Activated naive CD8-positive, alpha-beta T cell treated with anti-CD3 and anti-CD28 coated beads for 36 hours (primary cell): ENCODE data around the gene RIC1. TPM values are rescaled to one million over a fixed set of nuclear protein-coding genes. Genes with fewer than 3 reads are reported as not detected.
"Not testable (repeated sequence)": the region's sequence is repeated elsewhere in the genome, so short reads cannot be mapped to it uniquely, and the experiment has no call there.

Experiments
- DNase-seq: peaks from one replicate; pipeline ENCODE4 v3.0.0; 2021
- H3K27ac Mint-ChIP-seq: one replicate; pipeline ENCODE4 v1.8.0; 2022; ENCODE audit warnings: mild to moderate bottlenecking, moderate library complexity, mixed read lengths
- H3K27me3 Mint-ChIP-seq: one replicate; pipeline ENCODE4 v1.8.0; 2022; ENCODE audit warnings: mild to moderate bottlenecking, mixed read lengths
- H3K36me3 Mint-ChIP-seq: one replicate; pipeline ENCODE4 v1.8.0; 2021; ENCODE audit warnings: mild to moderate bottlenecking, mixed read lengths
- H3K4me1 Mint-ChIP-seq: one replicate; pipeline ENCODE4 v1.8.0; 2021; ENCODE audit warnings: mixed read lengths
- H3K4me3 Mint-ChIP-seq: one replicate; pipeline ENCODE4 v1.8.0; 2022; ENCODE audit warnings: mild to moderate bottlenecking, moderate library complexity, mixed read lengths
- H3K9me3 Mint-ChIP-seq: one replicate; pipeline ENCODE4 v1.8.0; 2022; ENCODE audit warnings: mixed read lengths
- total RNA-seq, 2 experiments: library from RNA; stranded (reverse); gene quantifications; one replicate each; pipeline ENCODE4 v1.2.3, GENCODE V29; 2021

The RIC1 gene
- total RNA-seq, 2 experiments from 2014 or later = 15.2 TPM

- H3K27ac Mint-ChIP-seq, H3K9me3 Mint-ChIP-seq, H3K4me3 Mint-ChIP-seq, H3K27me3 Mint-ChIP-seq, DNase-seq: not testable (repeated sequence)
- Mint-ChIP-seq H3K36me3 (peaks cover 38% of the 10 kb centered on the region), H3K4me1 (peaks cover 13% of the 10 kb centered on the region)
These were observed 88.5 kb downstream of the RIC1 start for GRCh38 chr9:5717434-5717833.

- Mint-ChIP-seq H3K27ac (no peak overlapping the region), H3K9me3 (peaks cover 7% of the 10 kb centered on the region), H3K27me3 (no peaks in the 10 kb centered on the region), H3K36me3 (peaks cover 47% of the 10 kb centered on the region), H3K4me3 (no peak overlapping the region), H3K4me1 (peaks cover 13% of the 10 kb centered on the region)
- no peak for DNase-seq
These were observed 89.6 kb downstream of the RIC1 start for GRCh38 chr9:5718296-5719032.

DNA sequence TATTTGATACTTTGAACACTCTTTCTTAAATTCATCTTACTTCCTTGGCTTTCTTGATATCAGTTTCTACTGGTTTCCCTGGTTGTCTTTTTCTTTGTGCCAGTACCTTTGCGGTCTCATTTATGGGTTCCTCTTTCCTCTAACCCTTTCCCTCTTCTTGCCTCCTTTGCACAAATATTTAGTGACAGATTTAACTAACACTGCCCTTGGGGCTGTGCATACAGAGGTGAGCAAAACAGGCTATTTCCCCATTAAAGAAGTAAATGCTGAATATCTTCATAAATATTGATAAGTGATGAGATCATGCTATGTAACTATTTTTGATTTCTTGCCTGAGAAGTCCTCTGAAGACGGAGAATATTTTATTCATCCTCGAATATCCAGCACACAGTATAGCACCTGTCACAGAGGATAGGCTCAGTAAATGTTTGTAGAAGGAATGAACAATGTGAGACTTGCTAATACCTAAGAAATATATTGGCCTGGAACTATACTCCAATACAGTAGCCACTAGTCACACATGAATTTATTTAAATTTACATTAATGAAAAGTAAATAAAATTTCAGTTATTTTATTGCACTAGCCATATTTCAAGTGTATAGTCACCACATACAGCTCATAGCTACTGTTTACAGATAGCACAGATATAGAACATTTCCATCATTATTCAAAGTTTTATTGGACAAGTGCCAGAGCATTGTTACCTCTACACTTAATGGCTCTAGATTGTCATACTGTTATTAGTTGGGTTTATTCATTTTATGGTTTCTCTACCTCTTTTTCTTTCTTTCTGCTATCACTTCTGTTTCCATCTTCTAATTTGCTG lies 90.4 kb downstream of the RIC1 start:
- no peaks in the 10 kb centered on the region for H3K27me3 Mint-ChIP-seq
- H3K27ac Mint-ChIP-seq = no peak overlapping the region
- H3K36me3 Mint-ChIP-seq = peaks cover 56% of the 10 kb centered on the region
- H3K4me3 Mint-ChIP-seq = no peak overlapping the region
- no peak for DNase-seq
- H3K9me3 Mint-ChIP-seq = peaks cover 7% of the 10 kb centered on the region
- peaks cover 13% of the 10 kb centered on the region for H3K4me1 Mint-ChIP-seq

- no peak for DNase-seq
- peaks cover 6% of the 10 kb centered on the region for H3K4me1 Mint-ChIP-seq
- no peak overlapping the region for H3K27ac Mint-ChIP-seq
- peaks cover 60% of the 10 kb centered on the region for H3K36me3 Mint-ChIP-seq
- H3K27me3 Mint-ChIP-seq = no peaks in the 10 kb centered on the region
- peaks cover 7% of the 10 kb centered on the region for H3K9me3 Mint-ChIP-seq
- H3K4me3 Mint-ChIP-seq = no peak overlapping the region
These were observed 91.2 kb downstream of the RIC1 start for GRCh38 chr9:5720151-5720550.

DNA sequence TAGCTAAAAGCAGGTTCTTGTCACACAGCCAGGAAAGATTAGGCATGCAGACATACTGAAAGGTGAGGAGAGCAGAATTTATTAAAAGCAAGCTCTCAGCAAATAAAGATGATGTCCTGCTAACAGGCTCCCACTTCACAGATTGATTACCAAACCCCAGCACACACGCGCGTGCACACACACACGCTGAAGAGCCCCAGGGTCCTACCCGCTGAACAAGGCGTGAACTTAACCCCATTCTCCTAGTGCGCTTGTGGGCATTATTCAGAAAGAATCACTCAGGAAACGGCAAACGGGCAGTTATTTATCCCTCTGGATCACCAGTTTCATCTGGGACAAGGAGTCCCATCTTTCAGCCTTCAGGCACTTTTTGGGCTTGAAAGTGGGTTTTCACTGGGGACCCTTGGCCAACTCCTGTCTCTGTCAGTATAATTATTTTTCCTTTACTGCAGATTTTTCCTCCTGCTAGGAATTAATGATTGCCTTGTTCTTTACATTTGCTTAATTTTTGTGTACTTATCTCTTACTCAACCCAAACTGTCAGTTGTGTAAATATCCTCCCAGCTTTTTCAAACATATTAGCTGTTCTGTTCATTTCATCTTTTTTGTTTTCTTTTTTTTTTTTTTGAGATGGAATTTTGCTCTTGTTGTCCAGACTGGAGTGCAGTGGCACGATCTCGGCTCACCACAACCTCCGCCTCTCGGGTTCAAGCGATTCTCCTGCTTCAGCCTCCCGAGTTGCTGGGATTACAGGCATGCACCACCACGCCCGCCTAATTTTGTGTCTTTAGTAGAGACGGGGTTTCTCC lies 92.6 kb downstream of the RIC1 start:
- no peak overlapping the region for H3K27ac Mint-ChIP-seq
- H3K36me3 Mint-ChIP-seq = peaks cover 66% of the 10 kb centered on the region
- H3K4me1 Mint-ChIP-seq = peaks cover 9% of the 10 kb centered on the region
- H3K4me3 Mint-ChIP-seq = no peak overlapping the region
- peaks cover 9% of the 10 kb centered on the region for H3K9me3 Mint-ChIP-seq
- no peak for DNase-seq
- H3K27me3 Mint-ChIP-seq = no peaks in the 10 kb centered on the region

- H3K36me3 Mint-ChIP-seq = peaks cover 67% of the 10 kb centered on the region
- not testable (repeated sequence) for H3K4me3 Mint-ChIP-seq, H3K4me1 Mint-ChIP-seq, H3K27me3 Mint-ChIP-seq, DNase-seq, H3K27ac Mint-ChIP-seq, H3K9me3 Mint-ChIP-seq
These were observed 93.8 kb downstream of the RIC1 start for GRCh38 chr9:5722679-5723078.

GRCh38 chr9:5735072-5735471 lies 106.2 kb downstream of the RIC1 start:
- peaks cover 23% of the 10 kb centered on the region for H3K36me3 Mint-ChIP-seq
- no peaks in the 10 kb centered on the region for H3K4me1 Mint-ChIP-seq
- H3K27me3 Mint-ChIP-seq = no peaks in the 10 kb centered on the region
- no peak for DNase-seq
- no peaks in the 10 kb centered on the region for H3K9me3 Mint-ChIP-seq
- no peak overlapping the region for H3K27ac Mint-ChIP-seq
- no peak overlapping the region for H3K4me3 Mint-ChIP-seq

GRCh38 chr9:5736563-5737346 lies 107.8 kb downstream of the RIC1 start:
- no peaks in the 10 kb centered on the region for H3K27me3 Mint-ChIP-seq
- no peaks in the 10 kb centered on the region for H3K9me3 Mint-ChIP-seq
- H3K4me1 Mint-ChIP-seq = peaks cover 2% of the 10 kb centered on the region
- no peak overlapping the region for H3K27ac Mint-ChIP-seq
- no peak overlapping the region for H3K4me3 Mint-ChIP-seq
- H3K36me3 Mint-ChIP-seq = peaks cover 26% of the 10 kb centered on the region
- DNase-seq = no peak

- Mint-ChIP-seq H3K27me3 (no peaks in the 10 kb centered on the region), H3K9me3 (peaks cover 3% of the 10 kb centered on the region), H3K27ac (no peak overlapping the region), H3K4me1 (peaks cover 9% of the 10 kb centered on the region), H3K4me3 (no peak overlapping the region), H3K36me3 (peaks cover 30% of the 10 kb centered on the region)
- no peak for DNase-seq
These were observed 114.2 kb downstream of the RIC1 start for GRCh38 chr9:5743109-5743508.

DNA sequence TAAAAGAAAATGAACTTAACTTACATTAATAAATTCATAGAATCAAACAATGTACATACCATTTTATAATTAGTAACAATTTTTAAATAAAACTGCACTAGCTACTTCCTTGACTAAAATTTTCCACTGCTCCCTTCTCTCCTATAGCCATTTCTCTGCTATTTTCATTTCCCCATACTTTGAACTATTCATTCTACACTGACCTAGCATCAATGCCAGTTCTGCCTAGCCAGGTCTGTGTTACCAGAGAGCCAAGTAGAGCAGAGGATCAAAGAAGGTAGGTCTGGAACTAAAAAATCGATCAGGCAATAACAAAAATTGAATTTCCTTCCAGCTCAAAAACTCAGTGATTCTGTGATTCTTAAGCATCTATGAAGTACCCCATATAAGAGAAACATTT lies 119.5 kb downstream of the RIC1 start:
- H3K4me3 Mint-ChIP-seq = no peak overlapping the region
- H3K9me3 Mint-ChIP-seq = peaks cover 4% of the 10 kb centered on the region
- peaks cover 34% of the 10 kb centered on the region for H3K36me3 Mint-ChIP-seq
- H3K27ac Mint-ChIP-seq = peak overlapping the region; percentile 49
- peaks cover 25% of the 10 kb centered on the region for H3K4me1 Mint-ChIP-seq
- no peaks in the 10 kb centered on the region for H3K27me3 Mint-ChIP-seq
- no peak for DNase-seq

DNA sequence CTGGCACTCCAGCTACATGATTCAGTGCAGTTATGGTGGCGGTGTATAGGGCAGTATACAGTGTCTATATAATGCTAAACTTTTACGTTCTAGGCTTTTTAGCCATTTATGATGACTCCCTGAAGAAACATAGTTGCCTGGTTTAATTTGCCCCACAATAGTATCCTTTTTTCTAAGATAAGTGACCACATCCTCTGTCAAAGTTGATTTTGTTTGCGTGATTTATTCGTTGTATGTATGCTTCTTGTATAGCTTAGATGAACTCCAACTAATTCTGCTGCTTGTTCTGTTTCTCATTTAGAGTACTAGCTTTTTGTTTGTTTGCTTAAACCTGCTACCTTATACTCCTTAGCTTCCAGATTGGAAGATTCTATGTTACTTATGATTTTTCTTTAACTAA lies 120.4 kb downstream of the RIC1 start:
- H3K4me1 Mint-ChIP-seq = peaks cover 25% of the 10 kb centered on the region
- H3K9me3 Mint-ChIP-seq = peaks cover 4% of the 10 kb centered on the region
- H3K36me3 Mint-ChIP-seq = peaks cover 34% of the 10 kb centered on the region
- H3K27ac Mint-ChIP-seq = peak overlapping the region; percentile 29
- DNase-seq = no peak
- H3K4me3 Mint-ChIP-seq = no peak overlapping the region
- H3K27me3 Mint-ChIP-seq = no peaks in the 10 kb centered on the region

DNA sequence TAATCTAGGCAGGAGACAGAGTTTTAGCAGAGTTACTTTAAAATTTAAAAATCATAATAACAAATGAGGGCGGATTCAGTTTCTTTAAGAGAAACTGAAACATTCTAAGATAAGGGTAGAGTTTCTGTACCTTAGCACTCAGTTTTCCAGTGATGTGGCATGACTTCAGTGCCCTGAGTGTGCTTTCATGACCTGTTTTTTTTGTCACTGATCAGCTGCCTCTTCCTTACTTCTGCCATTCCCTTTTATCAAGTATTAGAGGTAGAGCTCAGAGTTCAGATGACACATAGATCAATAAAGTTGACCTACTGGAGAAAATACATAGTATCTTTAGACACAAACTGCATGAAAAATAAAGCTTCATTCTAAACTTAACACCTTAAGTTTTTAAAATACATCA lies 121.7 kb downstream of the RIC1 start:
- Mint-ChIP-seq H3K4me1 (peaks cover 25% of the 10 kb centered on the region), H3K9me3 (peaks cover 4% of the 10 kb centered on the region), H3K27me3 (no peaks in the 10 kb centered on the region), H3K27ac (no peak overlapping the region), H3K4me3 (no peak overlapping the region), H3K36me3 (peaks cover 29% of the 10 kb centered on the region)
- no peak for DNase-seq

GRCh38 chr9:5756633-5757032 lies 127.7 kb downstream of the RIC1 start:
- Mint-ChIP-seq H3K4me1 (peaks cover 12% of the 10 kb centered on the region), H3K4me3 (no peak overlapping the region), H3K27me3 (no peaks in the 10 kb centered on the region), H3K36me3 (peaks cover 15% of the 10 kb centered on the region), H3K9me3 (no peaks in the 10 kb centered on the region), H3K27ac (no peak overlapping the region)
- DNase-seq = no peak

DNA sequence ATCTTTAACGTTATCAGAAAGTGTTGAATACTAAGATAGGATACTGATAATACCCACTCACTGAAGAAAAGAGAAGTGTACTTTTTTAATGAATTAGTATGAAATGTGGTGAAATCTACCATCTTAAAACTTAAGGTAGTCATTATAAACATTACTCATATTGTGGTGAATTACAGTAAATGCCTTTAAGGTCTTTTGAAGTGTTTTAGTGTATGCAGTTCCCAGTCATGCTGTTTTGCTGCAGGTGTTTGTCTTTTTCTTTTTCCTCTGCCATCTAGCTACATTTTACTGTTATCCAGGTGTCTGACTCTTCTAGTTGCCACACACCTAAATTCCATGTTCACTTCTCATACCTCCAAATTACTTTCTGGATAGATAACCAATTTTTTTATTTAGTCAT lies 131.4 kb downstream of the RIC1 start:
- H3K4me3 Mint-ChIP-seq = no peak overlapping the region
- H3K9me3 Mint-ChIP-seq = no peaks in the 10 kb centered on the region
- peaks cover 33% of the 10 kb centered on the region for H3K4me1 Mint-ChIP-seq
- H3K27ac Mint-ChIP-seq = no peak overlapping the region
- no peak for DNase-seq
- H3K36me3 Mint-ChIP-seq = peaks cover 34% of the 10 kb centered on the region
- no peaks in the 10 kb centered on the region for H3K27me3 Mint-ChIP-seq
